A549 (cell line): ENCODE data around the gene TEX261.

Experiments
- BHLHE40 ChIP-seq: IDR thresholded peaks from 2 replicates; pipeline ENCODE4 v1.6.1; 2012; ENCODE audit warnings: low read depth, low read length, inconsistent platforms
- CHD2 ChIP-seq: fragments of 150-350 bp; IDR thresholded peaks from 2 replicates; pipeline ENCODE4 v1.6.1; 2014; ENCODE audit warnings: low read length; ENCODE audit not compliant: partially characterized antibody
- CHD4 ChIP-seq: fragments of 200-600 bp; sonication (generic); IDR thresholded peaks from 2 replicates; pipeline ENCODE4 v1.6.1; 2016; ENCODE audit warnings: antibody characterized with exemption, mild to moderate bottlenecking, borderline replicate concordance
- EP300 ChIP-seq, 2 experiments: fragments of >200 bp; sonication (Bioruptor Twin); formaldehyde crosslinking; IDR thresholded peaks; 2 replicates in 1 of 2; 3 replicates in 1 of 2; pipeline ENCODE4 v1.6.1; 2016 to 2017
- HOXB13 ChIP-seq: fragments of 250-450 bp; sonication (Bioruptor Pico); IDR thresholded peaks from 2 replicates; pipeline ENCODE4 v1.5.0; 2020; ENCODE audit warnings: low read depth, mild to moderate bottlenecking, moderate library complexity
- NFE2L2 ChIP-seq: fragments of 150-350 bp; conservative IDR thresholded peaks from 2 replicates; pipeline ENCODE4 v1.6.1; 2014; ENCODE audit warnings: low read length
- RAD21 ChIP-seq, 2 experiments: fragments of >200 bp in 1 of 2; sonication (Bioruptor Twin) in 1 of 2; formaldehyde crosslinking in 1 of 2; IDR thresholded peaks in 1 of 2; conservative IDR thresholded peaks in 1 of 2; 2 replicates in 1 of 2; 3 replicates in 1 of 2; pipeline ENCODE4 v1.6.1; 2012 to 2018; ENCODE audit warnings: inconsistent platforms in 1 of 2
- TF ChIP-seq, protein P1 (sequence below): IDR thresholded peaks from 2 replicates; pipeline ENCODE4 v1.6.1; 2012; ENCODE audit warnings: low read depth, borderline replicate concordance
- TF ChIP-seq, protein P2 (sequence below): fragments of >200 bp; sonication (Bioruptor Twin); formaldehyde crosslinking; IDR thresholded peaks from 3 replicates; pipeline ENCODE4 v1.5.1; 2016
- TF ChIP-seq, protein P3 (sequence below): fragments of 200-600 bp; sonication (generic); IDR thresholded peaks from 2 replicates; pipeline ENCODE4 v1.6.1; 2016; ENCODE audit warnings: antibody characterized with exemption, mild to moderate bottlenecking, moderate library complexity
- TF ChIP-seq, protein P4 (sequence below): IDR thresholded peaks from 2 replicates; pipeline ENCODE4 v1.6.1; 2012
- TF ChIP-seq, protein P5 (sequence below): IDR thresholded peaks from 2 replicates; pipeline ENCODE4 v1.6.1; 2012

DNA sequence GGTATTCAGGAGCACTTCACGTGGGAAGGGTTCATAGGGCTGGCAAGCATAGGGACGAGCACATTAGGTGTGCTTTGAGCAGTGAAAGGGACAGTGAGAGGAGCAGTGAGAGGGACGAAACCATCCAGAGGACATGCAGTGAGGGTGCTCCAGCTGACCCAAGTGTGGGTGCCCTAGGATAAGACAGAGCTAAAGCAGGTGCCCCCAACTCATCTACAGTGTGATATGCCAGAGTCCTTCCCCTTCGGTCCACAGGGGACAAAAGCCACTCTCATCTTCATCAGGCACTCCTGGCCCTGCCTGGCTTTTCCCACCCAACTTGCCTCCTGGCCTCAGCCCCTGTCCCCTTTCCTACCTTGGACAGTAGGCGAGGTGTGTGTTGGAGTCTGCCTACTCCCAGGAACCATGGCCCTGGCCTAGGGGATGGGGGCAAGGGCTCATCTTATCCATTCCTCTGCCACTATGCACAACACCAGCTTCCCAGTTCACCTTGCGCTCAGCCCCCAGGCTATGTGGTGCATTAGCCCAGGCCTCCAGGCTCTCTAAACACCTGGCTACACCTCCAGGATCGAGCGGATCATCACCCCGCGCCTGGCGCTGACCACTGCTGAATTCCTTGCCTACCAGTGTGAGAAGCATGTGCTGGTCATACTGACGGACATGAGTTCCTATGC, 32.3 kb downstream of the TEX261 start:
- TF ChIP-seq HOXB13 (no peak), BHLHE40 (no peak), RAD21 (conservative IDR thresholded peaks at IDR 0.05 in 1 of 2, IDR thresholded peaks at IDR 0.05 in 1 of 2) (no peak), EP300 (IDR thresholded peaks at IDR 0.05) (no peak), NFE2L2 (no peak), CHD2 (no peak), CHD4 (no peak)
- TF ChIP-seq, protein P1, sequence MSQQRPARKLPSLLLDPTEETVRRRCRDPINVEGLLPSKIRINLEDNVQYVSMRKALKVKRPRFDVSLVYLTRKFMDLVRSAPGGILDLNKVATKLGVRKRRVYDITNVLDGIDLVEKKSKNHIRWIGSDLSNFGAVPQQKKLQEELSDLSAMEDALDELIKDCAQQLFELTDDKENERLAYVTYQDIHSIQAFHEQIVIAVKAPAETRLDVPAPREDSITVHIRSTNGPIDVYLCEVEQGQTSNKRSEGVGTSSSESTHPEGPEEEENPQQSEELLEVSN, result no peak
- TF ChIP-seq, protein P2, sequence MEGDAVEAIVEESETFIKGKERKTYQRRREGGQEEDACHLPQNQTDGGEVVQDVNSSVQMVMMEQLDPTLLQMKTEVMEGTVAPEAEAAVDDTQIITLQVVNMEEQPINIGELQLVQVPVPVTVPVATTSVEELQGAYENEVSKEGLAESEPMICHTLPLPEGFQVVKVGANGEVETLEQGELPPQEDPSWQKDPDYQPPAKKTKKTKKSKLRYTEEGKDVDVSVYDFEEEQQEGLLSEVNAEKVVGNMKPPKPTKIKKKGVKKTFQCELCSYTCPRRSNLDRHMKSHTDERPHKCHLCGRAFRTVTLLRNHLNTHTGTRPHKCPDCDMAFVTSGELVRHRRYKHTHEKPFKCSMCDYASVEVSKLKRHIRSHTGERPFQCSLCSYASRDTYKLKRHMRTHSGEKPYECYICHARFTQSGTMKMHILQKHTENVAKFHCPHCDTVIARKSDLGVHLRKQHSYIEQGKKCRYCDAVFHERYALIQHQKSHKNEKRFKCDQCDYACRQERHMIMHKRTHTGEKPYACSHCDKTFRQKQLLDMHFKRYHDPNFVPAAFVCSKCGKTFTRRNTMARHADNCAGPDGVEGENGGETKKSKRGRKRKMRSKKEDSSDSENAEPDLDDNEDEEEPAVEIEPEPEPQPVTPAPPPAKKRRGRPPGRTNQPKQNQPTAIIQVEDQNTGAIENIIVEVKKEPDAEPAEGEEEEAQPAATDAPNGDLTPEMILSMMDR, result no peak
- TF ChIP-seq, protein P3, sequence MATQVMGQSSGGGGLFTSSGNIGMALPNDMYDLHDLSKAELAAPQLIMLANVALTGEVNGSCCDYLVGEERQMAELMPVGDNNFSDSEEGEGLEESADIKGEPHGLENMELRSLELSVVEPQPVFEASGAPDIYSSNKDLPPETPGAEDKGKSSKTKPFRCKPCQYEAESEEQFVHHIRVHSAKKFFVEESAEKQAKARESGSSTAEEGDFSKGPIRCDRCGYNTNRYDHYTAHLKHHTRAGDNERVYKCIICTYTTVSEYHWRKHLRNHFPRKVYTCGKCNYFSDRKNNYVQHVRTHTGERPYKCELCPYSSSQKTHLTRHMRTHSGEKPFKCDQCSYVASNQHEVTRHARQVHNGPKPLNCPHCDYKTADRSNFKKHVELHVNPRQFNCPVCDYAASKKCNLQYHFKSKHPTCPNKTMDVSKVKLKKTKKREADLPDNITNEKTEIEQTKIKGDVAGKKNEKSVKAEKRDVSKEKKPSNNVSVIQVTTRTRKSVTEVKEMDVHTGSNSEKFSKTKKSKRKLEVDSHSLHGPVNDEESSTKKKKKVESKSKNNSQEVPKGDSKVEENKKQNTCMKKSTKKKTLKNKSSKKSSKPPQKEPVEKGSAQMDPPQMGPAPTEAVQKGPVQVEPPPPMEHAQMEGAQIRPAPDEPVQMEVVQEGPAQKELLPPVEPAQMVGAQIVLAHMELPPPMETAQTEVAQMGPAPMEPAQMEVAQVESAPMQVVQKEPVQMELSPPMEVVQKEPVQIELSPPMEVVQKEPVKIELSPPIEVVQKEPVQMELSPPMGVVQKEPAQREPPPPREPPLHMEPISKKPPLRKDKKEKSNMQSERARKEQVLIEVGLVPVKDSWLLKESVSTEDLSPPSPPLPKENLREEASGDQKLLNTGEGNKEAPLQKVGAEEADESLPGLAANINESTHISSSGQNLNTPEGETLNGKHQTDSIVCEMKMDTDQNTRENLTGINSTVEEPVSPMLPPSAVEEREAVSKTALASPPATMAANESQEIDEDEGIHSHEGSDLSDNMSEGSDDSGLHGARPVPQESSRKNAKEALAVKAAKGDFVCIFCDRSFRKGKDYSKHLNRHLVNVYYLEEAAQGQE, result no peak
- TF ChIP-seq, protein P4, sequence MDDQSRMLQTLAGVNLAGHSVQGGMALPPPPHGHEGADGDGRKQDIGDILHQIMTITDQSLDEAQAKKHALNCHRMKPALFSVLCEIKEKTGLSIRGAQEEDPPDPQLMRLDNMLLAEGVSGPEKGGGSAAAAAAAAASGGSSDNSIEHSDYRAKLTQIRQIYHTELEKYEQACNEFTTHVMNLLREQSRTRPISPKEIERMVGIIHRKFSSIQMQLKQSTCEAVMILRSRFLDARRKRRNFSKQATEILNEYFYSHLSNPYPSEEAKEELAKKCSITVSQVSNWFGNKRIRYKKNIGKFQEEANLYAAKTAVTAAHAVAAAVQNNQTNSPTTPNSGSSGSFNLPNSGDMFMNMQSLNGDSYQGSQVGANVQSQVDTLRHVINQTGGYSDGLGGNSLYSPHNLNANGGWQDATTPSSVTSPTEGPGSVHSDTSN, result no peak
- TF ChIP-seq, protein P5, sequence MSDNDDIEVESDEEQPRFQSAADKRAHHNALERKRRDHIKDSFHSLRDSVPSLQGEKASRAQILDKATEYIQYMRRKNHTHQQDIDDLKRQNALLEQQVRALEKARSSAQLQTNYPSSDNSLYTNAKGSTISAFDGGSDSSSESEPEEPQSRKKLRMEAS, result no peak
